ENCODE data around the gene SLC2A2.
"Not testable (repeated sequence)": the region's sequence is repeated elsewhere in the genome, so short reads cannot be mapped to it uniquely, and the experiment has no call there.

The SLC2A2 gene

GRCh38 chr3:170977949-170978745 lies 48.4 kb downstream of the SLC2A2 start:
- H3K9ac ChIP-seq (ENCODE audit: low read depth, low read length), result no peak overlapping the region
- H3K9me3 ChIP-seq (ENCODE audit: insufficient read depth, low read depth, low read length), result no peaks in the 10 kb centered on the region
- no peak overlapping the region for H3K27ac ChIP-seq (ENCODE audit: low read depth, low read length)
- H3K4me3 ChIP-seq (ENCODE audit: low read length), result no peak overlapping the region
- H3K4me1 ChIP-seq (ENCODE audit: insufficient read depth, low read length), result peaks cover 6% of the 10 kb centered on the region; the same call in 1 of the 2 replicates
- no peaks in the 10 kb centered on the region for H3K36me3 ChIP-seq (ENCODE audit: insufficient read depth, low read length)
- WGBS, result 85% methylated on average over 10 of the region's 11 CpGs
- H3K27me3 ChIP-seq (ENCODE audit: insufficient read depth, low read length), result no peaks in the 10 kb centered on the region

GRCh38 chr3:170976190-170976519 lies 50.4 kb downstream of the SLC2A2 start:
- Histone ChIP-seq H3K9ac (ENCODE audit: low read depth, low read length) (no peak overlapping the region), H3K4me1 (ENCODE audit: insufficient read depth, low read length) (peaks cover 6% of the 10 kb centered on the region; the same call in 1 of the 2 replicates), H3K9me3 (ENCODE audit: insufficient read depth, low read depth, low read length) (no peaks in the 10 kb centered on the region), H3K4me3 (ENCODE audit: low read length) (no peak overlapping the region), H3K27ac (ENCODE audit: low read depth, low read length) (no peak overlapping the region), H3K27me3 (ENCODE audit: insufficient read depth, low read length) (no peaks in the 10 kb centered on the region), H3K36me3 (ENCODE audit: insufficient read depth, low read length) (no peaks in the 10 kb centered on the region)
- whole genome bisulfite sequencing, result 96% methylated on average over 4 of the region's 4 CpGs

DNA sequence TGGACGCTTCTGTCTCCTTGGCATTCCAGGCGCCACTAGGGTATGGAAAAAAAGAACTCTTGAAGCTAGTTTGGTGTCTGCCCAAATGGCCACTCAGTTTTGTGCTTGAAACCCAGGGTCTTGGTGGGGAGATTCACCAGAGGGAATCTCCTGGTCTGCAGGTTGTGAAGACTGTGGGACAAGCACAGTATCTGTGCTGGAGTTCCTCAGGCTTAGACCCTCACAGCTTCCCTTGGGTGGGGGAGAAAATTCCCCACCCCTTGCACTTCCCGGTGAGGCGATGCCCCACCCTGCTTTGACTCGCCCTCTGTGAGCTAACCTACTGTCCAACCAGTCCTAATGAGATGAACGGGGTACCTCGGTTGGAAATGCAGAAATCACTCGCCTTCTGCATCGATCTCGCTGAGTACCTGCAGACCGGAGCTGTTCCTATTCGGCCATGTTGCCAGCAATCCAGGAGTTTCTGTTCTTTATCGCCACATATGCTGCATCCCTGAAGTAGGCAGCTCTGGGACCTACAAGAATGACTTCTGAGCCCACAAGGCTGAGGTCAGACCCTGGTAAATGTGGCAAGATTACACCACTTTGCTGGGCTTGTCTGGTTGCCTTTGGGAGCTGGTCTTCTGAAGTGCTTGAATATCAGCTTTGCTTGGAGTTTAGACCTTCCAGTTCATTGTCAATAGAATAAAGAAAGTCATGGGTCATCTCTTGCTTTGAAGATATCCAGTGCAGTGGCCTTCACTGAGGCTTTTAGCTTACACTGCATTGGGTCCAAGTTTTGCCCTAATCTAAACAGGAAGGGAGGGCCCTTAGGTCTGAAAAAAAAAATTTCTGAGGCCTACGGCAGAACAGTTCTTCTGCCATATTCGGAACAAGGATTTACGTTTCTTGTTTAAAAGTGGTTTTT lies 51.0 kb downstream of the SLC2A2 start:
- Histone ChIP-seq H3K9me3 (ENCODE audit: insufficient read depth, low read depth, low read length) (no peaks in the 10 kb centered on the region), H3K27me3 (ENCODE audit: insufficient read depth, low read length) (no peaks in the 10 kb centered on the region), H3K27ac (ENCODE audit: low read depth, low read length) (no peak overlapping the region), H3K4me3 (ENCODE audit: low read length) (no peak overlapping the region), H3K36me3 (ENCODE audit: insufficient read depth, low read length) (no peaks in the 10 kb centered on the region), H3K4me1 (ENCODE audit: insufficient read depth, low read length) (peaks cover 6% of the 10 kb centered on the region; the same call in 1 of the 2 replicates), H3K9ac (ENCODE audit: low read depth, low read length) (no peak overlapping the region)
- 91% methylated on average over 16 of the region's 16 CpGs for WGBS

GRCh38 chr3:170974872-170975271 lies 51.6 kb downstream of the SLC2A2 start:
- Histone ChIP-seq H3K9me3 (ENCODE audit: insufficient read depth, low read depth, low read length) (no peaks in the 10 kb centered on the region), H3K36me3 (ENCODE audit: insufficient read depth, low read length) (no peaks in the 10 kb centered on the region), H3K9ac (ENCODE audit: low read depth, low read length) (no peak overlapping the region), H3K27ac (ENCODE audit: low read depth, low read length) (no peak overlapping the region), H3K27me3 (ENCODE audit: insufficient read depth, low read length) (no peaks in the 10 kb centered on the region), H3K4me3 (ENCODE audit: low read length) (no peak overlapping the region), H3K4me1 (ENCODE audit: insufficient read depth, low read length) (peaks cover 6% of the 10 kb centered on the region; the same call in 1 of the 2 replicates)
- WGBS, result 89% methylated on average over 9 of the region's 9 CpGs

DNA sequence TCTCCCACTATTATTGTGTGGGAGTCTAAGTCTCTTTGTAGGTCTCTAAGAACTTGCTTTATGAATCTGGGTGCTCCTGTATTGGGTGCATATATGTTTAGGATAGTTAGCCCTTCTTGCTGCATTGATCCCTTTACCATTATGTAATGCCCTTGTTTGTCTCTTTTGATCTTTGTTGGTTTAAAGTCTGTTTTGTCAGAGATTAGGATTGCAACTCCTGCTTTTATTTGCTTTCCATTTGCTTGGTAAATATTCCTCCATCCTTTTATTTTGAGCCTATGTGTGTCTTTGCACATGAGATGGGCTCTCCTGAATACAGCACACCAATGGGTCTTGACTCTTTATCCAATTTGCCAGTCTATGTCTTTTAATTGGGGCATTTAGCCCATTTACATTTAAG lies 53.6 kb downstream of the SLC2A2 start:
- H3K36me3 ChIP-seq (ENCODE audit: insufficient read depth, low read length); H3K9ac ChIP-seq (ENCODE audit: low read depth, low read length): not testable (repeated sequence)

DNA sequence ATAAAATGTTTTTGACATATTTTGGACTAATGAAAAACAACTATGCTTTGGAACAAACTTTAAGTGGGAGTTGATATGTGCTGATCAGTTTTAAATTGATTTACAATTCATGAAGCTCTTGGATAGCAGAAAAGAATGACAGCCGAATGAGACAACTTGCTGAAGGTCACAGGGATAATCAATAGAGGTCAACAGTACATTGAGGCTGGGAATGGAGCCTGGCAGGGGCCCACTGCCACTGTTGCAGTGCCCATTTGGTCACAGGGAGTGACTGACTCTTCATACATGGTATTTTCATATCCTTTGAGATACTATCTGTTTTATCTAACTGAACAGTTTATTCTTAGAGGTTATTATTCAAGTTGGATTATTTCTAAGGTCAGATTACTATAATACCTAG lies 59.4 kb downstream of the SLC2A2 start:
- Histone ChIP-seq H3K4me3 (ENCODE audit: low read length) (no peak overlapping the region), H3K27ac (ENCODE audit: low read depth, low read length) (no peak overlapping the region), H3K9me3 (ENCODE audit: insufficient read depth, low read depth, low read length) (no peaks in the 10 kb centered on the region), H3K27me3 (ENCODE audit: insufficient read depth, low read length) (no peaks in the 10 kb centered on the region), H3K36me3 (ENCODE audit: insufficient read depth, low read length) (no peaks in the 10 kb centered on the region), H3K9ac (ENCODE audit: low read depth, low read length) (no peak overlapping the region), H3K4me1 (ENCODE audit: insufficient read depth, low read length) (no peaks in the 10 kb centered on the region)
- 85% methylated on average over 1 of the region's 1 CpG for WGBS

More for the DNA sequence above, 53.6 kb downstream of the SLC2A2 start:
- not testable (repeated sequence) for H3K27ac ChIP-seq (ENCODE audit: low read depth, low read length); H3K4me3 ChIP-seq (ENCODE audit: low read length); H3K4me1 ChIP-seq (ENCODE audit: insufficient read depth, low read length); H3K9me3 ChIP-seq (ENCODE audit: insufficient read depth, low read depth, low read length); H3K27me3 ChIP-seq (ENCODE audit: insufficient read depth, low read length)

- H3K27me3 ChIP-seq (ENCODE audit: insufficient read depth, low read length), result no peaks in the 10 kb centered on the region
- H3K9ac ChIP-seq (ENCODE audit: low read depth, low read length), result no peak overlapping the region
- WGBS, result no CpG with 5 or more reads among the region's 1 CpG
- H3K9me3 ChIP-seq (ENCODE audit: insufficient read depth, low read depth, low read length), result no peaks in the 10 kb centered on the region
- no peak overlapping the region for H3K27ac ChIP-seq (ENCODE audit: low read depth, low read length)
- no peak overlapping the region for H3K4me3 ChIP-seq (ENCODE audit: low read length)
- H3K4me1 ChIP-seq (ENCODE audit: insufficient read depth, low read length), result no peaks in the 10 kb centered on the region
- no peaks in the 10 kb centered on the region for H3K36me3 ChIP-seq (ENCODE audit: insufficient read depth, low read length)
Observed at GRCh38 chr3:170966495-170966894, 60.0 kb downstream of the SLC2A2 start.

- no peak overlapping the region for H3K4me3 ChIP-seq (ENCODE audit: low read length)
- H3K36me3 ChIP-seq (ENCODE audit: insufficient read depth, low read length), result no peaks in the 10 kb centered on the region
- no peak overlapping the region for H3K9ac ChIP-seq (ENCODE audit: low read depth, low read length)
- H3K27ac ChIP-seq (ENCODE audit: low read depth, low read length), result no peak overlapping the region
- no peaks in the 10 kb centered on the region for H3K27me3 ChIP-seq (ENCODE audit: insufficient read depth, low read length)
- H3K4me1 ChIP-seq (ENCODE audit: insufficient read depth, low read length), result no peaks in the 10 kb centered on the region
- no peaks in the 10 kb centered on the region for H3K9me3 ChIP-seq (ENCODE audit: insufficient read depth, low read depth, low read length)
Observed at GRCh38 chr3:170962411-170962810, 64.1 kb downstream of the SLC2A2 start.

- H3K9me3 ChIP-seq (ENCODE audit: insufficient read depth, low read depth, low read length), result no peaks in the 10 kb centered on the region
- H3K9ac ChIP-seq (ENCODE audit: low read depth, low read length), result no peak overlapping the region
- H3K36me3 ChIP-seq (ENCODE audit: insufficient read depth, low read length), result no peaks in the 10 kb centered on the region
- no peaks in the 10 kb centered on the region for H3K27me3 ChIP-seq (ENCODE audit: insufficient read depth, low read length)
- H3K4me3 ChIP-seq (ENCODE audit: low read length), result no peak overlapping the region
- 41% methylated on average over 4 of the region's 4 CpGs for WGBS
- H3K4me1 ChIP-seq (ENCODE audit: insufficient read depth, low read length), result no peaks in the 10 kb centered on the region
- H3K27ac ChIP-seq (ENCODE audit: low read depth, low read length), result no peak overlapping the region
Observed at GRCh38 chr3:170961616-170962400, 64.7 kb downstream of the SLC2A2 start.

DNA sequence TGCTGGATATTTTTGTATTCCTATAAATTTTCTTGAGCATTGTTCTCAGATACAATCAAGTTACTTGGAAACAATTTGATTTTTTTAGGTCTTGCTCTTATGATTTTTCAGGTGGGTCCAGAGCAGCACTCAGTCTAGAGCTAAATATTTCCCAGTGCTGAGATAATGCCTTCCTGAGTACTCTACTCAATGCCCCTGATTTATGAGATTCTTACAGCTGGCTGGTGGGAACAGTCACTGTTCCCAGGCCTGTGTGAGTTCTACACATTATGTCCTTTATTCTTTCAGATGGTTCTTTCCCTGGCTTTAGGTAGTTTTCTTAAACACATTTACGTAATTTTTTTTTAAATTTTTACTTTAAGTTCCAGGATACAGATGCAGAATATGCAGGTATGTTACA lies 67.1 kb downstream of the SLC2A2 start:
- no CpG with 5 or more reads among the region's 1 CpG for WGBS
- Histone ChIP-seq H3K9ac (ENCODE audit: low read depth, low read length) (no peak overlapping the region), H3K27ac (ENCODE audit: low read depth, low read length) (no peak overlapping the region)

DNA sequence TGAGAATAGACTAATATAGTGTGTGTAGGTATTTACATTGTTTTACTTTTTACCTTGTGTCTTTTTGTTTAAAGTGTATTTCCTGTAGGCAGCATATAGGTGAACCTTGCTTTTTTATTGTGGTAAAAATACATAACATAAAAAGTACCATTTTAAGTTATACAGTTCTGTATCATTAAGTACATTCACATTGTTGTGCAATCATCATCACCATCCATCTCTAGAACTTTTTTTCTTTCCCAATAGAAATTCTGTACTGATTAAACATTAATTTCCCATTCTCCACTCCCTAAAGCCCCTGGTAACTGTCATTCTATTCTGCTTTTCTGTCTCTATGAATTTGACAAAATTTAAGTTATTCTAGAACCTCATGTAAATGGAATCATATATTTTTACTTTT lies 69.9 kb downstream of the SLC2A2 start:
- no peaks in the 10 kb centered on the region for H3K4me1 ChIP-seq (ENCODE audit: insufficient read depth, low read length)
- H3K36me3 ChIP-seq (ENCODE audit: insufficient read depth, low read length), result no peaks in the 10 kb centered on the region
- no peak overlapping the region for H3K4me3 ChIP-seq (ENCODE audit: low read length)
- H3K27me3 ChIP-seq (ENCODE audit: insufficient read depth, low read length), result no peaks in the 10 kb centered on the region
- H3K27ac ChIP-seq (ENCODE audit: low read depth, low read length), result no peak overlapping the region
- no peaks in the 10 kb centered on the region for H3K9me3 ChIP-seq (ENCODE audit: insufficient read depth, low read depth, low read length)
- H3K9ac ChIP-seq (ENCODE audit: low read depth, low read length), result no peak overlapping the region

More for the DNA sequence above, 67.1 kb downstream of the SLC2A2 start:
- Histone ChIP-seq H3K4me1 (ENCODE audit: insufficient read depth, low read length) (no peaks in the 10 kb centered on the region), H3K27me3 (ENCODE audit: insufficient read depth, low read length) (no peaks in the 10 kb centered on the region), H3K9me3 (ENCODE audit: insufficient read depth, low read depth, low read length) (no peaks in the 10 kb centered on the region), H3K4me3 (ENCODE audit: low read length) (no peak overlapping the region), H3K36me3 (ENCODE audit: insufficient read depth, low read length) (no peaks in the 10 kb centered on the region)

Measured in HUES64 (cell line).